GM13976 (cell line): ENCODE results near the gene DLL4.

ENCODE experiments used
- DNase-seq: peaks from one replicate; pipeline ENCODE4 v3.0.0; 2012; ENCODE audit warnings: low spot score
- CTCF ChIP-seq: IDR thresholded peaks from 2 replicates; pipeline ENCODE4 v1.5.1; 2012; ENCODE audit warnings: borderline replicate concordance, mild to moderate bottlenecking; ENCODE audit not compliant: insufficient read depth; ENCODE audit errors: extremely low read depth, missing control alignments, control extremely low read depth
- in situ Hi-C: fragments of 300-500 bp; cut with MboI; formaldehyde crosslinking; loops from one replicate; pipeline ENCODE4 v1.12.0; 2022; ENCODE audit warnings: low sequenced_read_pairs, mixed read lengths, inconsistent platforms; ENCODE audit not compliant: unreplicated experiment

Gene DLL4

GRCh38 chr15:40964006-40964405 lies 34.9 kb downstream of the DLL4 start:
- DNase-seq = no peak
- in situ Hi-C loops = no loop called here
- no peak for TF ChIP-seq CTCF

GRCh38 chr15:40964634-40965033 lies 35.5 kb downstream of the DLL4 start:
- in situ Hi-C loops = no loop called here
- DNase-seq = no peak
- TF ChIP-seq CTCF = no peak

- in situ Hi-C loops = no loop called here
- TF ChIP-seq CTCF = no peak
- no peak for DNase-seq
Observed at GRCh38 chr15:40968290-40969085, 39.3 kb downstream of the DLL4 start.

- no peak for DNase-seq
- no peak for TF ChIP-seq CTCF
- in situ Hi-C loops = no loop called here
Observed at GRCh38 chr15:40969363-40969762, 40.2 kb downstream of the DLL4 start.

- DNase-seq = no peak
- TF ChIP-seq CTCF = no peak
- in situ Hi-C loops = no loop called here
Observed at GRCh38 chr15:40974879-40975278, 45.7 kb downstream of the DLL4 start.

- no peak for TF ChIP-seq CTCF
- no peak for DNase-seq
- in situ Hi-C loops = no loop called here
Observed at GRCh38 chr15:40976819-40977218, 47.7 kb downstream of the DLL4 start.
